Activated CD4-positive, CD25-positive, alpha-beta regulatory T cell treated with anti-CD3 and anti-CD28 coated beads, Interleukin-2, amount 50 U/mL, for 72 hours (primary cell): ENCODE data around the gene SLC48A1.

ENCODE experiments used
- DNase-seq: peaks from one replicate; pipeline ENCODE4 v3.0.0; 2021

The SLC48A1 gene

DNA sequence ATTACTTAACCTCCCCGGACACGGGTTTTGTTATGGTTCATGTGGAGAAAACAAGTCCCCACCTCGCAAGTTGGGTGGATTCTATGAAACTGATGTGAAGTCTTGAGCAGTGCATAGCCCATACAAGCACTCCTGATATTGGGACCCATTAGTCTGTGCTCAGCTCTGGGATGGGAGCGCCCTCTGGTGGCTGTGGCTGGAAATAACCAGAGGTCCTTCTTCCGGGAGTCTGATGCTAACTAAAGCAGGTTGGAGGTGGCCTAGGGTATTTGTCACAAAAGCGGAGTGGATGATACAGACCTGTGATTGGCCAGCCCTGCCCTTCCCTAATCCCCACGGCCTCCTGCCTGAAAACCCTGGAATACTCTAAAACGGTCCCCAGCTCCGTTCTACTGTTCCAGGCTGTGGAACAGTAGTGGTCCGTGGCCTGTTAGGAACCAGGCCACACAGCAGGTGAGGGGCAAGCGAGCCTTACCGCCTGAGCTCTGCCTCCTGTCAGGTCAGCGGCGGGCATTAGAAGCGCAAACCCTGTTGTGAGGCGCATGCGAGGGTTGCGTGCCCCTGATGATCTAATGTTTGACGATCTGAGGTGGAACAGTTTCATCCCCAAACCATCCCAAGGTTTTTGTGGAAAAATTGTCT is 6.4 kb downstream of the SLC48A1 start:
- DNase-seq = peak; percentile 95

DNA sequence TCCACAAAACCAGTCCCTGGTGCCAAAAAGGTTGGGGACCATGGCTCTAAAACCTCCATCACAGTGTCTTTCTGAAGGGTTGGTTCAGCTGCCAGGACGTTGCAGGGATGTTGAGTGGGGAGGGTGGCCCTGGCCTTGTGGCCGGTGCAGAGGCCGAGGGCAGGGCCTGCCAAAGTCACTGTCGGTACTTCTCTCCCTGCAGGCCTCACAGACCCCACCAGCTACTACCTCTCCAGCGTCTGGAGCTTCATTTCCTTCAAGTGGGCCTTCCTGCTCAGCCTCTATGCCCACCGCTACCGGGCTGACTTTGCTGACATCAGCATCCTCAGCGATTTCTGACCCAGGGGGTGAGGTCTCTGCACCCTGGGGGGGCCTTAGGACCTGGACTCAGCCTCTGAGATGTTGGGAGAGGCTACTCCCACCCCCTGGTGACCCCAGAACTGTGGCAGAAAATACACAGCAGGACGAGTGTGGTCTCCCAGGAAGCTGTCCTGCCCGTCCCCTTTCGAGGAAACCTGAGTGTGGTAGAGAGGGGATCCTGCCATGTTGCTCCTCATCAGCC is 7.0 kb downstream of the SLC48A1 start:
- DNase-seq = no peak

DNA sequence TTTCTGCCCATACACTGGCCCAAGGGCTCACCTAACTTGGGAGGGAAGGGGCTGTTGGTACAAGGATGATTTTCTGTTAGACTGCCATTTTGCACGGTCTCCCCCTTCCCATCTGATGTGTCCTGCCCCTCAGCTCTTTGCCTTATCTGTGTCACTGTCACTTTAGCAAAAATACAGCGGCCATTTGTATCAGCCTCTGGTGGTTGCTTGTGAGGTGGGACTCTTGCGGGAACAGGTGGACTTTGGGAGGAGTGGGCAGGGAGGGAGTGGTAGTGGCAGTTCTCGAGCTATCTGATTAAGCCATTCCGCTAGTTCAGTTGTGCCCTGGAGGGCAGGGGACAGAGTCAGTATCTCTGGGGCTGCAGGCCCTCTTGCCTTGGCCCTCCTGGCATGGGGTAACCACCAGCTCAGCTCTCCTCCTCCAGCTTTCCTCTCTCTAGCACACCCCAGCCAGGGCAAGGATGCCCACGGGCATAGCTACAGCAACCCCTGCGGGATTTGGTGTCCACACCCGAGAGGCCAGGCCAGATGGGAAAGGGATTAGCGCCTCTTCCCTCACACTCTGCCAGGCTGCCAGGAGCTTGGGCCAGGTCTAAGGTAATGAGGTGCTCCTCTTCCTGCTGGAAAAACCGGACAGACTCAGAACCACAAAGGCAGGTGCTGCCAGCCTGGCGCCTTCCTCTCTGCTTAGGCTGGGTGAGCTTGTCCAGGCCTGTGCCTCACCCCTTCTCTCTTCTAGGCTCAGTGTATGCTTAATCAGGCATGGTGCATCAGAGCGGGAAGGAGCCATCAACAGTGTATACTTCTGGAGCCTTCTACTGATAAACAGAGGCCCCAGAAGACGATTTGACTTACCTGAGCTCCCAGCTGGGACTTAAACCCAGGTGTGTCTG is 8.7 kb downstream of the SLC48A1 start:
- no peak for DNase-seq

DNA sequence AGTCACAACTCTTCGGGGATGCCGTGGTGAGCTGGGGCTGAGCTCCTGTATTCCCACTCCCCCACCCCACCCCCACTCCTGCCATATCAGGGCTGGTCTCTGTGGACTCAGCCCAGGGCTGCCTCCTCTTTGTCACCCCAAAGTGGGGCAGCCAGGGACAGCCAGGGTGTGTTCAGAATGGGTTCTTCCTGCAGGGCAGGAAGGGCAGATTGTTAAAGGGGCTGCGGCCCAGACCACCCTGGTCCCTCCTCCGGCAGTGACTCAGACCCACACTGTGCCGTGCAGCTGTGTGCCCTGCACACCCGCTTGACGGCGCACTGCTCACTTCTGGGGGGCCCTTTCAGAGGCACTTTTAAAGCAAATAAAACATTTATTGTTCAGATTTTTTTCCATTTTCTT is 9.3 kb downstream of the SLC48A1 start:
- DNase-seq = no peak

DNA sequence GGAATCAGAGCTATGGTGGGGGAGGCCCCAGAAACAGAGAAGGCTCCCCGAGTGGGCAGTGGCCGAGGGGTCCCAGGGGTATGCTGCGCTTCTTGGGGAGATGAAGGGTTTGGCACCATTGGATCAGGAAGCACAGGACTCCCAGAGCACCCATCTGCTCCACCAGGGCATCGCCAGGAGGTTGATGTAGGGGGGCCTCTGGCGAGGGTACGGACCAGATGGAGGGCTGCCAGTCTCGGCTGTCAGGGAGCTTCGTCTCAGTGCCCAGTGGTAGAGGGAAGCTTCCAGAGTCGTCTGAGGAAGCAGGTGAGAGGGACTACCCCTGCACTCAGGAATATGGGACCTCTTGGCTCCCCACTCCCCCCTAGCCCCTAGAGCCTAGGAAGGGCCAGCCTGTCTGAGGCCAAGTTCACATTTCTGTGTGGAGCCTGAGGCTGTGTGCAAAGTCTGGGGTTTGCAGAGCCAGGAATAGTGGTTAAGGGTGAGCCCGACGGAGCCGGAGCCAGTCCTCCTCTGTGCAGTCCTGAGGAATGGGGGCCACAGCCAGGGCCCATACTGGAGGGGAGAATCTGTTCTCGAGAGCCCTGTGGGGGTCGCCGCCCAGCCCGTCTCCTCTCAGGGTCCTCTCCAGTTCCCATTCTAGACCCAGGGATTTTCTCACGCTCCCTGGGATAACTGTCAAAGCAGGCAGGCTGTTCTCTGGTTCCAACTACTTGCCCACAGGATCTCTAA is 10.2 kb downstream of the SLC48A1 start:
- DNase-seq = no peak

DNA sequence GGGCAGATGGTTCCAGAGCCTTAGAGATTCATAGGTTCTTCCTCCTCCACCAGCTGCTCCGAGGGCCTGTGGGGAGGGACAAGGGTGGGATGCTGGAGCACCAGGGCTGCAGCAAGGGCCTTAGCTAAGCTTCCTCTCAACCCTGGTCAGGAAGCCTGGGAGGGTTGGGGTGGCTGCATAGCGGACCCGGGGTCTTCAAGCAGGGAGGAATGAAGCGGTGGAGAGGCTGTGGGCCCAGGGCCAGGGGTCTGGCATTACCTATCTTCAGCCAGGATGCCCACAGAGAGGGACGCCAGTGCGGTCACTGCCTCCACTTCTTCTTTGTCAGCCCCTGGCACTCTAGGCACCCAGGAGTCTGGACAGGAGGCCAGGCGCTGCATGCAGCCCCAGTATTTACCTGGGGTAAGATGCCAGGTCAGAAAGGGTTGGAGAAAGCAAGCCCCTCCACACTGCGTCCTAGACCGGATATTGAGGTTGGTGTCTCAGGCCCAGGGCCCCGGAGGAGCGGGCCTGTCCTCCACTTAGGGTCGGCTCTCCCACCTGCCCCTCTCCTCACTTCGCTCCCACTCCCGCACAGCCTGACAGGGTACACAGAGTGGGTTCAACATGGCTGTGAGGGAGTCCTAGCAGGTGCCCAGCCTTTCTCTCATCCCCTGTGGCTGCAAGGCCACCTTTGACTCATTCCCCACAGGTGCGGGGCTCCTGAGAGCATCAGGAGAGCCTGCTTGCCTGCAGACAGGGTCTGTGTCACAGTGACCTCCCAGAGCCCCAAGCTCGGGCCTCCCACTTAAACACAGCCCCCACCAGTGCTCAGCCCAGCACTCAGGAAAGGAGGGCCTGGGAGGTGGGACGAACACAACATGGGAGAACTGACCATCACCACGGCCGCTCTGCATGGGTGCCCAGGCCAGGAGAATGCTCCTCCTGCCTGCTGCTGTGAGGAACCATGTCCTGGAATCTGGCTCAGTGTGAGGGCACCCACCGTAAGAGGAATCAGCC is 11.1 kb downstream of the SLC48A1 start:
- DNase-seq = no peak

DNA sequence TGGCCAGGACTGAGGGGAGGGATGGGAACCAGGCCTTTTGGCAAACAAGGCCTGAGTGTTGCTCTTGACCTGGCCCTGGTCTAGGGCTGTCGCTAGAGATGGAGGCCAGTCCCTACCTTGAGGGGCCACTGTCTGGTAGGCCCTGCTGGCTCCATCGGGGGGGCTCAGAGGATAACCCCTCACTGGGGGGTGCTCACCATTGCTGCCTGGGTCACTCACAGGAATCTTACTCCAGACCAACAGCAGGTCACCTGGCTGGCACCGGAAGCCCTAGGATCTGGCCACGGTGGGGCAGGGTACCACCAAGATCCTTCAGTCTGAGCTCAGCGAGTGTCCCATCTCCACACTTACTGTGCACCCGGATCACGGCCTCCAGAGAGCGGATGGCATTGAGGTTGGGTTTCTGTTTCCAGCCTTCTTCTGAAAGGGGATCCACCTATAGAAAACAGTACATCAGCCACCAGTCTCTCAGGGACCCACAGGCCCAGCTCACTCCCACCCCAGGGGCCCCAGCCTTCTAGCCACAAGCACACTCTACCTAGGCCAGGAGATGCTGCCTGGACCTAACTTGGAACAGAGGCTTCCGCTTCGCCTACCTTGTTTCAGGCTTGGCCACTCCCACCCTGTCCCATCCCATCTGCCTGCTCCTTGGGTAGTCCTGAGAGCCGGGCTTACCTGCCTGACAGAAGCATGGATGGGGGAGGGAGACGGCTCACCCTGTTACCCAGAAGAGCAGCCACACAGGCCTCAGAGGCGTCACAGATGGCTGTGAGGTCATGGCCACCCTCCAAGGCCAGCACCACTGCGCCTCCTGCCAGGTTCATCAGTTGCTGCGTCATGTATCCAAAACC is 12.2 kb downstream of the SLC48A1 start:
- DNase-seq = no peak

DNA sequence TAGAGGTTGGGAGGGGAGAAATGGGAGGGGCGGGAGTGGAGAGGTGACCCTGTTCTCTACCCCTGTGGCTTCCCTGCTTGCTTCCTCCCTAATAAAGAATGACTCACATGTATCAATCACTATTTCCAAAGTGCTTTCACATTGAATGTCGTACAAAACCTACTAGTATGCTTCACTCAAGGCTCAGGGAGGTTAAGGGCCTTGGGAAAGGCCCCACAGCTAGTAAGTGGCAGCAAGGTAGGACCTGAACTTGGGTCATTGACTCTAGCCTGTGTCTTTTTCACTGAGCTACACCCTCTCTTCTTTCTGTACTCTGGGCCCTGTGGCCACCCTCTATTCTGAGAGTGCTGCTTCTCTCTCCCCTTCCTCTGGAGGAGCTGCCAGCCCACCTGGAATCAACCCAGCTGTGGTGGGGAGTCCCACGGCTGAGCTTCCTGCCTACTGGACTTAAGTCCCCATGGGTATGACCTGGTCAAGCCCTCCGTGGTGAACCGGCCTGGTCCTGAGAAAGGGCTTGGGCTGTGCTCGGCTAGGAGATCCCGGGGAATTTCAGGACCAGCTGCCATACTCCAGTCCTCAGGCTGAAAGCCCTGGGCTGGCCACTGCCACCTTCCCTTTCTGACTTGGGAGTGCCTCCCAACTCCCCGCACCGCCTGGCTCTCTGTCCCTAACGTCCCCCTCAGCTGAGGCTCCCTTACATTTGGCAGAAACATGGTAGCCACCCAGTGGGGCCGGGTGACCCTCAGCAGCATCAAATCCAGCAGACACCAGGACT is 13.0 kb downstream of the SLC48A1 start:
- no peak for DNase-seq

DNA sequence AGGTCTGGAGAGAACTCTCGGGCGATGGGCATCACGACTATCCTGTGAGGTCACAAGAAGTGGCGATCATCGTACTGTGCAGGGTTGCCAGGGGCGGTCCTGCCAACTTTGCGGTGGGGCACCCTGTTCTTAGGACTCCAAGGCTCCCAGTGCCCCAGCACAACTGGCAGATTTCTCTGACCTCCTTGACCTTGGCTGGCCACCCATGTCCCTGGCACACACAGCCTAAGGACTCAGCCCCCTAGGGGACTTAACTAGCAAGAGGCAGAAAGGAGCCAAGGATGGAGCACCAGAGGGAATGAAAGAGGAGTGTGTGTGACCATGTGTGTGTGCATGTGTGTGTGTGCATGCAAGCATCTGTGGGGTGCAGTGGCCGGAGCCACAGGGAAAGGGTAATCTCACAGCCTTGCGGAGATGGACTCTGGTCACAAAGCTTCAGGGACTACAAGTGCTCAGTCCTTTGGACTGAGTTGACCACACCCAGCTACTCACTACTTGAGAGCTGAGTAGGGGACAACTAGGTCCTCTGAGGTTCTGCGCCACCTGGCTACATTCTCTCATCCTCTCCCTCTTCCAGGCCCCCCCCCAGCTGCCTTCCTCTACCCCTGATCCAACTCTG is 13.7 kb downstream of the SLC48A1 start:
- no peak for DNase-seq

DNA sequence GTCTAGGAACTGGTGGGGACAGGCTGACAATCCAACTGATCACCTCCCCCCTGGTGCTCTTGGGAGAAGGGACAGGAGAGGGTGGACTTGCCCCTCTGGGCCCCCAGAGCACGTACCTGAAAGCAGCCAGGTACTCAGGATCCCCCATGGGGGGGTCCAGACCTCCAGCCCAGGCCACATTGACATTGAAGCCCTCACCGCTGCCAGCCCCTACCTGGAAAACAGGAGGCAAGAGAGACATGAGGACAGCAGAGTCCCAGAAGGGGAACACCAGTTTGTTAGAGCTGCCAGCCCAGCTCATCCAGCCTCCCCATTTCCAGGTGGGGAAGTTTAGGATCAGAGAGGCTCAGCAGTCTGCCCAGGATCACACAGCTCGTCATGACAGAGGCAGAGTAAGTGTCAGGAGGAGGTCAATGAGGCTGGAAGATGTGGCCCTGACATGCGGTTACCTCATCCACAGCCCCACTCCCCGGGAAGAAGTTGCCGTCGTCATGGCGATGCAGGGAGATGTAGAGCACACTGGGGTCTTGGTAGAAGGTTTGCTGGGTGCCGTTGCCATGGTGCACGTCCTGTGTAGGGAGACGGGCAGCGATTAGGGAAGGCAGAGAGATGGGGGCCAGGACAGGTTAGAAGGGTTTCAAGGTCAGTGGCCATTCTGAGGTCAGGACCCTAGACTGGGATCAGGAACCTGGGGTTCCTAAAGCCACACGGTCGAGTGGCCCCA is 14.7 kb downstream of the SLC48A1 start:
- DNase-seq = no peak

DNA sequence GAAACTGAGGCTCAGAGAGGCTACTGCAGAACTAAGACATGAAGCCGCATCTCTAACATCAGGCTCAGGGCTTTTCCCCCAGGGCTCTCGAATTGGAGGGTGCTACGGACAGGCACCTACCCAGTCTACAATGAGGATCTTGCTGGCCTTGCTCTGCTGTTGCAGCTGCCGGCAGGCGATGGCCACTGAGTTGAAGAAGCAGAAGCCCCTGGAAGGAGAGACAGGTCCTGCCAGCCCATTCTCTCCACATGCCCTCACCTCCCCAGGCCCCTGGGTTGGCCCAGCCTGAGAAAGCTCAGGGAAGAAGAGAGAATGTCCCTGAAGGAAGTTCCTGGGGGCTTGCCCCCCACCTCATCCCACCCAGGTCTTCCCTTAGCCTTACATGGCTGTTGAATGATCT is 16.1 kb downstream of the SLC48A1 start:
- DNase-seq = no peak

DNA sequence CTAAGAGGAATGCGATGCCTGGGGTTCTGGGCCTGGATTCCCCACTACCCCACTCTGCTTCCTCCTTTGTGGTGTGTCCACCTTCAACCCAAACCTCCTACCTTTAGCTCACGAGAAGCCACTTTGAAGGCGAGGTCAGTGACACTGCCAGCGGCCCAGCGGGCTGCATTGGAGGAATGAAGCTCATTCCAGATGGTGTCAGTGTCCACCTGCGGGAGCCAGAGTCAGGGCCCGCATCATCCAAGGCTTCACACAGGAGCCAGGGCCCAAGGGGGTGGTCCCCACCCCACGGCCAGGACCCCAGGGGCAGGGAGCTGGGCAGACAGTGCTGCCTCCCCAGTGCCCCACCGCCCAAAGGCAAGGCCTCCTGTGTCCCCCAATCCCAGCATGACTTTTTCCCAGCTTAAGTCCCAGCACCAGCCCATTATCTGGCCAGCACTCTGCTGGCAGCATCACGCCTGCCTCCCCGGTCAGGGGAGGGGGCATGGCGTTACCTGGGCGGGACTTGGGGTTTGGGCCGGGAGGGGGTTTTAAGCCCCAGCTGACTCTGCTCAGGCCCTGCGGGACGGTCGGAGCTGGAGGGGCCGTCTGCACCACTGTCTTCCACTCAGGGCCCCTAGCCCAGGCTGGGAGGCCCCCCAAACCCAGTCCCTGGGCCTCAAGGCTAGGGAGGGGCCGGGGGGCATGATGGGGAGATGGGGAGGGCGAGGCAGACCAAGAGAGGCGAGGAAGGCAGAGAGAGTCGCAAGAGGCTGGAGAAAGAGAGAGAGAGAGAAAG is 16.9 kb downstream of the SLC48A1 start:
- DNase-seq = no peak

DNA sequence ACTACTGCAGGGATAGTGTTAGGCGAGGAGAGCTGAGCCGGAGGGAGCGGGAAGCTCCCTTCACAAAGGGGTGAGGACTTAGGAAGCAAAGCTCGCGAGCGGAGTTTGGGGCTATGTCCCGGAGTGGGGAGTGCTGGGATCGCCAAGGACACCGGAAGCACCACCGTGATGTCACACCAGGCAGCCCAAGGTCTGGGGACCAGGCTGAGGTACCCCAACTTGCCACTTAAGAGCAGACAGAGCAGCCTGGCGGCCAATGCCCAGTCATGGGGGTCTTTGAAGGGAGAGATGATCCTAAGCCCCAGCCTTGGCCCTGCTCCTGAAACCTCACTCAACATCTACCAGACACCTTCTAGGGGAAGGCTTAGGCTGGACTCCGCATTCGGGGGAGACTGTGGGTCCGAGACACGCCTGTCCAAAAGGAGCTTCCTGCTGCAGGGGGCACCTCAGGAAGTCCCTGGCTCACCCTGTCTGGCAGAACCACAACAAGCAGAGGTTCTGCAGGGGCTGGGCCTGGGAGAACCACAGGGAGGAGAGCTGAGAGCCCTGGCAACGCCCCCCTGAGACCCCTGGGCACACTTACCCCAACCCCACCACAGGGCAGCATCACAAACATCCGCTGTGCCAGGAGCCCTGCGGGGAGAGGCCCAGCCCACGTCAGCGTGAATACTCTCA is 17.8 kb downstream of the SLC48A1 start:
- DNase-seq = no peak

DNA sequence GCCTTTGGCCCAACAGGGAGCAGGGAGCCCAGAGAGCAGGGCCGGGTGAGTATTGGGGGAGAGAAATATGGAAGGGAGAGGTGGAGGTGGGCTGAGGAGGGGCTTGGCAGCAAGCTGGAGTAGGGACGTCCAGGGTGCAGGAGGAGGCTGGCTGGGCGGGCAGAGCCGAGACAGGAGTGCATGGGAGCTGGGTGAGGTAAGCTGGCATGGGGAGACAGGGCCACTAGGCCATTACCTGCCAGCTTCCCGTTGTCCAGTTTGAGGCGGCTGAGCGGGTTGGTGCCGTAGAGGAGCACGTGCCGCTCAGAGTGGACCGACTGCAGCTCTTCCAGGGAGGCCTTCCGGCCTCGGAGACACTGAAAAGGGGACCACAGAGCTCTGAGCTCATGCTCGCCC is 18.3 kb downstream of the SLC48A1 start:
- no peak for DNase-seq

DNA sequence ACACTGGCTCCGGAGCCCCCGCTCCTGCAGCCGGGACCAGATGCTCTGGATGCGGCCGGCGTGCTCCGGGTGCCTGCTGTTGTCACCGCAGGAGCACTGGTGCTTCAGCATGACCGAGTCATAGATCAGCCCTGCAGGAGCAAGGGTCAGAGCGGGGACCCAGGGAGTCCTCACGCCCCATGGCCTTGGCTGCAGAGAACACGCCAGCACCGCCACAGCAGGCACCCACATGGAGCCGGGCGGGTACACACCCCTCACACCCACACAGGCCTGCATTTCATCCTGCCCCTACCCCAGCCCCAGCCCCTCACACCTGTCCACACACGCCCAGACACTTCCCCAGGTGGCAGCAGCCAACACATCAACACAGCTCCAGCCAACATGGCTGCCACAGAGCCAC is 18.8 kb downstream of the SLC48A1 start:
- no peak for DNase-seq

DNA sequence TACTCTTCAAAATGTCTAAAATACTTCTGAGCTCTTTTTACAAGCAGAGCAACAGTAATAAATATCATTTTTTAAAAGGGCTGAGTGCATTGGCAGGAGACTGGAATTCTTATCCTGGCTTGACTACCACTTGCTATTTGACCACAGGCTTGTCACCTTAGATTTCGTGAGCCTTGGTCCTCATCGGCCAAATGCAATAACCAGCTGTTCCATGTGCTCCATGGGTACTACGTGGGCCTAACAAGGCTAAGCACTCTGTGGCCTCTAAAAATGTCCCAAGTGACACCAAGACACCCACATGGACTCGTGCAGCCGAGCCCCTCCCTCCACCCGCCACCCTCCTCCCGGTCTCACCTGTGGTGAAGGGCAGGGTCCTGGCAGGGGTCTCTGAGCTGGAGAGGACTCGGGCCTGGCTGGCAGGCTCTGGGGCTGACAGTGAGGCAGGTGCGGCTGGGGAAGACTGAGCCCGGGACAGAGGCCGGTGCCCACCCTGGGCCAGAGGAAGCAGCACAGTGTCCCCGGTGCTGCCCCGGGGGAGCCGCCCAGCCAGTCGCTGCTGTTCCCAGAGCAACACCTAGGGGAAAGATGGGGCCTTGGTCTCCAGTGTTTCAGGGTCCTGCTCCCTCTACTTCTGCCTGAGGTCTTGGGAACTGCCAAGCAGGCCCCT is 20.1 kb downstream of the SLC48A1 start:
- DNase-seq = no peak

DNA sequence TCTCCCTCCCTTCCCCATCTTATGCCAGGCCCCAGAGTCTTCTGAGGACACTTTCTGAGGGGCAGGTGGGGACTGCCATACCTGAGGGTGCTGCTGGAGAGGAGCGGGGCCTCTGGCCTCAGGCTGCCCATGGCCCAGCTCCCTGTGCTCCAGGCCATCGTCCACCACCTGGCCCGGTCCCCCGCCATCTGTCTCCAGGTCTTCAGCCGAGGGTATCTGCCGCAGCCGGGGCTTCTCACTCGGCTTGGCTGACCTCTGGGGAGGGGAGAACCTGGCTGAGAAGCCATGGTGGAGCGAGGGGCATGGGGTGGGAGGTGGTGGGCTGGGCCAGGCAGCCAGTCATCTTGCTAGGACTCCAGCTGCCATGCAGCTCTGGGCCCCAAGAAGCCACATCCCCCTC is 21.6 kb downstream of the SLC48A1 start:
- no peak for DNase-seq
